GM19023 (cell line): ENCODE measurements around the gene GPR148.

Source experiments
- ATAC-seq: cut with Tn5 transposase; IDR thresholded peaks from one replicate; pipeline ENCODE4 v1.9.1; 2021; ENCODE audit warnings: mild to moderate bottlenecking, moderate library complexity; ENCODE audit not compliant: unreplicated experiment

The GPR148 gene

DNA sequence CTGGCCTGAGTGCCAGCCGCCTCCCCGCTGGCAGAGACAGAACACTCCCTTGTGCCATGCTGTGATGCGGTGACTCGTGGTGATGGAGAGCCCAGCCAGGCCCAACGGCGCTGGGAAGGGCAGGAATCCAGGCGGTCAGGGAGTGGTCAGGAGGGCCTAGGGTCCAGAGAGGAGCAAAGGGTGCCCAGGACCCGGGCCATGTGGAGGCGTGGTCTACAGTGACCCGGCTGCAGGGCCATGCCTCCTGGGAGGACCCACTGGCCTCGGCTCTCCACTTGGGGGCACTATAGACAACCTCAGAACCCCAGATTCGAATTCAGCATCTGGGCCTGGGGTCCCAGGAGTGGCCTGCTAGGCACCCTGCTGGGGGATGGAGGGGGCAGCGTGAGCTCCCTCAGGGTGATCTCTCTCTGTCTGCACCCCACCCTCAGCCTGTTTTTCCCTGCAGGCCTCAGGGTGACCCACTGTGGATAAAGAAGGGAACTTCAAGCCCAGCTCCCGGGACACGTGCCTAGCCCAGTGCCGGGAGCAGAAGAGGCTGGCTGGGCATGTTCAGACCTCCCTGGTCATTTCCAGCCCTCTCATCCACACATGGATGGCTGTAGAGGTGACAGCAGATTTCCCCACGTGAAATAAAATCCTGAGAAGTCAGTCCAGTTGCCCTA, 39.5 kb downstream of the GPR148 start:
- no peak for ATAC-seq

DNA sequence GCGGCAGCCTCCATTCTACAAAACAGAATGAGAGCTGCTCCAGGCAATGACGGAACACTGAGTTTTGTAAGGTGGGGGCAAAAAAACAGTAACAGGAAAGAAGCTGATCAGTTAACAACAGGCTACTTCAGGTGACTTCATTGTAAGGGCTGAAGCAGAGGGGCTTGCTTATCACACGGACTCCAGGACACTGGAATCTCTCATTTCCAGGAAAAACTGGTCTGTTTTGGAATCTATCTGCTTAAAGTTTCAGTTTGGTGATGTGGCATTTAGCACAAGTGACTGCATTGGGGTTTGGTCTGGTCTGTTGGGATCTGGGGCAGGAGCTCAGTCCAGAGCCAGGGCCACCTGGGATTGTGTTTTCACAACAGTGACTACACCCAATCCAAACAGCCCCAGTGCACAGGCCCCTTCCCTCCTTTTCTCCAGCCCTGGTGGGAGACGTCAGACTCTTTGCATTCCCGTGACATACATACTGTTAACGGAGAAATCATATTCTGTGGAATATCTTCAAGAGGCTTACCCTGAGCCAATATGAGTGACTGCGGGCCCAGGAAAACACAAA, 40.6 kb downstream of the GPR148 start:
- ATAC-seq, result no peak

DNA sequence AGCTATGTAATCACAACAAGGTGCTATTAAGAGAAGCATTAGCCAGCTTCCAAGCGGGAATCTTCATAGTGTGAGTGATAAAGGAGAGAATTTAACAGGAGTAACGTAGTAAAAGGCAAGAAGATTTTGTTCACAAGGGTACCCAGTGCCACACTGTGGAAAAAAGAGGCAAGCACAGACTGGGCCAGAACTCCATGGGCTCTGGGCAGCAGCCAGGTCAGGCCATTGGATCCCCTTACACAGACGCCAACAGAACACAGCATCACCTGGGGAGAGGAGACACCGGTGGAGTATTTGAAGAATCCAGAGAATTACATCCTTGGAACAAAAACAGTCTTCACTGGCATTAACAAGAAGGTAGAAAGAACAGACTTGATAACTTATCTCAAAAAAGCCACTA, 47.7 kb downstream of the GPR148 start:
- no peak for ATAC-seq

DNA sequence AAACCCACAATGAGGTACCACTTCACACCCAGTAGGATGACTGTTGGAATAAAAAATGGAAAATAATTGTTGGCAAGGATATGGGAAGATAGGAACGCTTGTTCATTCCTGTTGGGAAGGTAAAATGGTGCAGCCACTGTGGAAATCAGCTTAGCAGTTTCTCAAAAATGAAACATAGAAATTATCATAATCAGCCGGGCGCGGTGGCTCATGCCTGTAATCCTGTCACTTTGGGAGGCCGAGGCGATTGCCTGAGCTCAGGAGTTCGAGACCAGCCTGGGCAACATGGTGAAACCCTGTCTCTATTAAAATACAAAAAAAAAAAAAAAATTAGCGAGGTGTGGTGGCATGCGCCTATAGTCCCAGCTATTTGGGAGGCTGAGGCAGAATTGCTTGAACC, 49.9 kb downstream of the GPR148 start:
- no peak for ATAC-seq
